Kidney (tissue), 14 donors: ENCODE data around the gene STX8. TPM values are rescaled to one million over a fixed set of nuclear protein-coding genes. Genes with fewer than 3 reads are reported as not detected.

Source experiments
- DNase-seq, 5 donors: peaks; one replicate each; pipeline ENCODE4 v3.0.0-alpha.2; 2013 to 2020
- FAIRE-seq: peaks from 2 replicates; lab custom pipeline; 2012; peaks lifted over from hg19 to GRCh38; lab: Jason Lieb, UNC
- H3K27ac ChIP-seq, 2 donors: one replicate each; pipeline ENCODE4 v1.7.0; 2013; ENCODE audit warnings: low read depth in 2 of 2, low read length in 2 of 2, inconsistent platforms in 1 of 2
- H3K27me3 ChIP-seq: one replicate; pipeline ENCODE4 v1.7.1; 2013; ENCODE audit warnings: low read length, inconsistent platforms; ENCODE audit not compliant: control insufficient read depth, insufficient read depth
- H3K36me3 ChIP-seq, 3 donors: one replicate each; pipeline versions ENCODE4 v1.7.0 to v1.7.1; 2013; ENCODE audit warnings: low read length in 3 of 3, control low read depth in 1 of 3, inconsistent platforms in 1 of 3; ENCODE audit not compliant: insufficient read depth in 3 of 3, control insufficient read depth in 2 of 3
- H3K4me1 ChIP-seq, 3 donors: one replicate each; pipeline versions ENCODE4 v1.7.0 to v1.7.1; 2013; ENCODE audit warnings: low read length in 3 of 3, inconsistent platforms in 1 of 3, low read depth in 1 of 3; ENCODE audit not compliant: control insufficient read depth in 2 of 3, insufficient read depth in 2 of 3
- H3K4me3 ChIP-seq, 3 donors: one replicate each; pipeline versions ENCODE4 v1.7.0 to v1.8.1; 2013; ENCODE audit warnings: low read length in 3 of 3, control low read depth in 1 of 3, inconsistent platforms in 1 of 3
- H3K9ac ChIP-seq, 3 donors: one replicate each; pipeline versions ENCODE4 v1.7.0 to v1.7.1; 2013; ENCODE audit warnings: low read length in 3 of 3, control low read depth in 1 of 3, inconsistent platforms in 1 of 3
- H3K9me3 ChIP-seq, 3 donors: one replicate each; pipeline versions ENCODE4 v1.7.0 to v1.7.1; 2013; ENCODE audit warnings: low read length in 3 of 3, control low read depth in 1 of 3, inconsistent platforms in 1 of 3; ENCODE audit not compliant: control insufficient read depth in 2 of 3, insufficient read depth in 1 of 3
- CTCF ChIP-seq: IDR thresholded peaks from 3 replicates; pipeline ENCODE4 v1.5.1; 2012; ENCODE audit warnings: mild to moderate bottlenecking, moderate library complexity, borderline replicate concordance; ENCODE audit not compliant: insufficient read depth; ENCODE audit errors: extremely low read depth
- intact Hi-C: fragments of 100-400 bp; cut with DNase I; formaldehyde crosslinking; loops from one replicate; pipeline ENCODE4 v1.11.1; 2022
- polyA plus RNA-seq: library from polyadenylated mRNA; stranded (reverse); fragments of 350-450 nt; fragmentation: Illumina TruSeq; extraction: RNeasy Lipid Tissue Mini Kit (QIAGEN cat#74804); gene quantifications from one replicate; pipeline ENCODE4 v1.2.3, GENCODE V29; 2014; ENCODE audit warnings: low read depth, low replicate concordance; ENCODE audit not compliant: insufficient read depth
- total RNA-seq: library from RNA; stranded (reverse); fragmentation: NEBNext Ultra II Directional; extraction: Animal tissue kit (Norgen Biotek cat#: 25700); gene quantifications from one replicate; pipeline ENCODE4 v1.2.1, GENCODE V29; 2021
- donor health status: control.
- donor health status: control.
- donor health status: control.
- donor health status: control.
- donor health status: control.
- donor health status: DM: yes; HTN: yes; CAD: no.
- donor health status: Normal renal cell carcinoma (clear cell type).

The STX8 gene
- total and polyA plus RNA-seq, 2 donors from 2014 or later, result 67.2 to 127 TPM

- FAIRE-seq (no peak), DNase-seq (peak in 1 of 5 donors; percentile 51)
- Histone ChIP-seq H3K36me3 (no peaks in the 10 kb centered on the region), H3K9ac (no peak overlapping the region), H3K4me3 (no peak overlapping the region), H3K4me1 (no peaks in the 10 kb centered on the region), H3K27ac (no peak overlapping the region), H3K27me3 (no peaks in the 10 kb centered on the region), H3K9me3 (no peaks in the 10 kb centered on the region)
- no peak for TF ChIP-seq CTCF
- intact Hi-C loops, result no loop called here
Observed at GRCh38 chr17:9465210-9465921, 110.3 kb downstream of the STX8 start.

GRCh38 chr17:9457005-9457404 is 118.6 kb downstream of the STX8 start:
- no peak for FAIRE-seq
- Histone ChIP-seq H3K9me3 (no peaks in the 10 kb centered on the region), H3K9ac (no peak overlapping the region), H3K27me3 (no peaks in the 10 kb centered on the region), H3K4me1 (peaks cover 0 to 4% (median 0%) of the 10 kb centered on the region in 3 donors), H3K4me3 (no peak overlapping the region), H3K27ac (no peak overlapping the region), H3K36me3 (no peaks in the 10 kb centered on the region)
- no peak for TF ChIP-seq CTCF
- no peak for DNase-seq
- intact Hi-C loops, result no loop called here

- no peak overlapping the region for H3K4me3 ChIP-seq
- no peak for TF ChIP-seq CTCF
- intact Hi-C loops, result no loop called here
- H3K4me1 ChIP-seq, result peaks cover 0 to 4% (median 0%) of the 10 kb centered on the region in 3 donors
- H3K36me3 ChIP-seq, result no peaks in the 10 kb centered on the region
- no peak overlapping the region for H3K9ac ChIP-seq
- H3K27me3 ChIP-seq, result no peaks in the 10 kb centered on the region
- DNase-seq (peak in 1 of 5 donors; percentile 35), FAIRE-seq (no peak)
- no peak overlapping the region for H3K27ac ChIP-seq
- H3K9me3 ChIP-seq, result no peaks in the 10 kb centered on the region
Observed at GRCh38 chr17:9456330-9456729, 119.3 kb downstream of the STX8 start.
